ENCODE measurements around the gene BRD1. TPM values are rescaled to one million over a fixed set of nuclear protein-coding genes. Genes with fewer than 3 reads are reported as not detected.

The BRD1 gene
- total RNA-seq, 1 donor, result 29.8 TPM

DNA sequence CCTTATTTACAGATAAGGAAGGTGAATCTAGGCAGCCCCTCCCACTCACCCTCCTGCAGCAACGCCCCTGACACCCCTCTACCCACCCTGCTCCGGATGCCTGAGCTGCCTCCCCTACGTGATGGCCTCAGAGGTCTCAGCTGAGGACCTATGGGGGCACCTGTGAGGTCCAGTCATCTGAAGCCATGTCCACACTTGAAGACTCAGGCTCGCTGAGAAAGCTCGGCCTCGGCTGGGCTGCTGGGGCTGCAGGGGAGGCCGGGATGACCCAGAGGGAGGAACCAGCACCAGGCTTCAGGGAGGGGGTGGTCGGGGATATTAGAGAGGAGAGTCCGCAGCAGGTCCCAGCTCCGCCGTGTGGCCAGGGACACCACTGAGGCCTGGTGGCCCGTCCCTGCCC is 92.8 kb downstream of the BRD1 start:
- TF ChIP-seq, protein P1, sequence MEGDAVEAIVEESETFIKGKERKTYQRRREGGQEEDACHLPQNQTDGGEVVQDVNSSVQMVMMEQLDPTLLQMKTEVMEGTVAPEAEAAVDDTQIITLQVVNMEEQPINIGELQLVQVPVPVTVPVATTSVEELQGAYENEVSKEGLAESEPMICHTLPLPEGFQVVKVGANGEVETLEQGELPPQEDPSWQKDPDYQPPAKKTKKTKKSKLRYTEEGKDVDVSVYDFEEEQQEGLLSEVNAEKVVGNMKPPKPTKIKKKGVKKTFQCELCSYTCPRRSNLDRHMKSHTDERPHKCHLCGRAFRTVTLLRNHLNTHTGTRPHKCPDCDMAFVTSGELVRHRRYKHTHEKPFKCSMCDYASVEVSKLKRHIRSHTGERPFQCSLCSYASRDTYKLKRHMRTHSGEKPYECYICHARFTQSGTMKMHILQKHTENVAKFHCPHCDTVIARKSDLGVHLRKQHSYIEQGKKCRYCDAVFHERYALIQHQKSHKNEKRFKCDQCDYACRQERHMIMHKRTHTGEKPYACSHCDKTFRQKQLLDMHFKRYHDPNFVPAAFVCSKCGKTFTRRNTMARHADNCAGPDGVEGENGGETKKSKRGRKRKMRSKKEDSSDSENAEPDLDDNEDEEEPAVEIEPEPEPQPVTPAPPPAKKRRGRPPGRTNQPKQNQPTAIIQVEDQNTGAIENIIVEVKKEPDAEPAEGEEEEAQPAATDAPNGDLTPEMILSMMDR (IDR thresholded peaks at IDR 0.05; ENCODE audit: insufficient read depth, low read depth, low read length), result no peak
- DNase-seq (ENCODE audit: low read depth), result no peak
- H3K4me3 ChIP-seq (ENCODE audit: low read depth, low read length), result no peak overlapping the region

DNA sequence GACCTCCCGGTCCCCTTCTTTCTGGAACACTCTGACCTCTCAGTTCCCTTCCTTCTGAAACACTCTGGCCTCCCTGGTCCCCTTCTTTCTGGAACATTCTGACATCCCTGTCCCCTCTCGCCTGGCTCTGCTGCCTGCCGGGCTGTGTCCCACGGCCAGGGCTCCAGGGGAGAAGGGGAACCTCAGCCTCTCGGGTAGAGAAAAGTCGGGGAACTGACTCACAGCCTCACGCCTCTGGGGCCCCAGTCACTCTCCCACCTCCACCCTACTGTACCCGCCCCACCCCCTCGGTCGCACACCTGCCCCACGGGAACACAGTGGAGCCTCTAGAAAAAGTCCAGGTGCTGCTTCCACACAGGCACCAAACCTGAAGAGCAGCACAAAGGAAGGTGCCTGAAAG is 93.3 kb downstream of the BRD1 start:
- no peak for DNase-seq (ENCODE audit: low read depth)
- TF ChIP-seq, protein P1 (IDR thresholded peaks at IDR 0.05; ENCODE audit: insufficient read depth, low read depth, low read length), result no peak
- H3K4me3 ChIP-seq (ENCODE audit: low read depth, low read length), result no peak overlapping the region

DNA sequence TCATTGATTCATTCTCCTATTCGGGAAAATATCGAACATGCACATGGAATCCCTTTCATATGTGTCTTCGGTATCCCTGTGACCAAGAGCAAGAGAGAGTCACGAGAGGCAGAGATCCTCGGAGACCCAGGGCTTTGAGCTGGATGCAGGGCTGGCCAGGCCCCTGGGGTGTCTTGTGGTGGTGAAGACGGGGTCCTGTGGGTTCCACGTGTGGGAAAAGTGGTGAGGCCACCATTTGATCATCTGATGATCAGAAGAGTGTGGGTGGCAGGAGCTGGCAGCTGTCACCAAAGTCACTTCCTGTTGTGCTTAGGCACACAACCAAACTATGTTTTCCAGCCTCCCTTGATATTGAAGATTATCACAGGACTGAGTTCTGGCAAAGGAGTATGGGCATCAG is 94.0 kb downstream of the BRD1 start:
- TF ChIP-seq, protein P1 (IDR thresholded peaks at IDR 0.05; ENCODE audit: insufficient read depth, low read depth, low read length), result no peak

DNA sequence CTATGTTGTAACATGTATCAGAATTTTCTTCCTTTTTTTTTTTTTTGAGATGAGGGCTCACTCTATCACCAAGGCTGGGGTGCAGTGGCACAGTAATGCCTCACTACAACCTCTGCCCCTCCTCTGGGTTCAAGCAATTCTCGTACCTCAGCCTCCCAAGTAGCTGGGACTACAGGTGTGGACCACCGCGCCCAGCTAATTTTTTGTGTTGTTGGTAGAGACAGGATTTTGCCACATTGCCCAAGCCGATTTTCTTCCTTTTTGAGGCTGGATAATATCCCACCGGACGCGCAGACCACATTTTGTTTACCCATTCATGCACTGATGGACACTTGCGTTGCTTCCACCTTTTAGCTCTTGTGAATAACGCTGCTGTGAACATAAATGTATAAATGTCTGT is 97.0 kb downstream of the BRD1 start:
- no peak for DNase-seq (ENCODE audit: low read depth)
- H3K4me3 ChIP-seq (ENCODE audit: low read depth, low read length), result no peak overlapping the region
- TF ChIP-seq, protein P1 (IDR thresholded peaks at IDR 0.05; ENCODE audit: insufficient read depth, low read depth, low read length), result no peak

More for the DNA sequence above, 94.0 kb downstream of the BRD1 start:
- no peak for DNase-seq (ENCODE audit: low read depth)
- no peak overlapping the region for H3K4me3 ChIP-seq (ENCODE audit: low read depth, low read length)

DNA sequence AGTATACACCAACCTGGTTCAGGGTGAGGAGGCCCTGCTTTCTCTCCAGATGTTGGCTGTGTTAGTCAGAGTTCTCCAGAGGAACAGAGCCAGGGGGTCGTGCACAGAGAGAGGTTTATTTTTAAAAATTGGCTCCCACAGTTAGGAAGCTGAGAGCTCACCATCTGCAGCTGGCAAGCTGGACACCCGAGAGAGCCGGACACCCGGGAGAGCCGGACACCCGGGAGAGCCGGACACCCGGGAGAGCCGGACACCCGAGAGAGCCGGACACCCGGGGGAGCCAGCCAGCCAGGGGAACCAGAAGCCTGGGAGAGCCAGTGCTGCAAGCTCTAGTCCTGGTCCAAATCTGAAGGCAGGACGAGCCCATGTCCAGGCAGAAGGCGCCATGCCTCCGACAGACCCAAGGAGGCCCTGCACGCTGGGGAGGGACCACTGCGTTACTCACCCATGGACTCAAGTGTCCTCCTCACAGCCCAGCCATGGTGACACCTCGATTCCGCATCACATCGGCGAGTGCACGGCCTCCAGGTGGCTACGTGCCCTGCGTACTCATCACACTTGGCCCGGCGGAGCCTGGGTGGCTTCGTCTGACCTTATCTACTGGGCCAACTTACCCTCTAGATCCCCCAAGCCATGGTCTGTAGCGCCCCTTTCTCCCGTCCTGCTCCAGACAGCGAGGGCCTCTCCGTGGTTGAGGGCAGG is 99.0 kb downstream of the BRD1 start:
- DNase-seq (ENCODE audit: low read depth), result no peak
- H3K4me3 ChIP-seq (ENCODE audit: low read depth, low read length), result no peak overlapping the region
- TF ChIP-seq, protein P1 (IDR thresholded peaks at IDR 0.05; ENCODE audit: insufficient read depth, low read depth, low read length), result no peak

DNA sequence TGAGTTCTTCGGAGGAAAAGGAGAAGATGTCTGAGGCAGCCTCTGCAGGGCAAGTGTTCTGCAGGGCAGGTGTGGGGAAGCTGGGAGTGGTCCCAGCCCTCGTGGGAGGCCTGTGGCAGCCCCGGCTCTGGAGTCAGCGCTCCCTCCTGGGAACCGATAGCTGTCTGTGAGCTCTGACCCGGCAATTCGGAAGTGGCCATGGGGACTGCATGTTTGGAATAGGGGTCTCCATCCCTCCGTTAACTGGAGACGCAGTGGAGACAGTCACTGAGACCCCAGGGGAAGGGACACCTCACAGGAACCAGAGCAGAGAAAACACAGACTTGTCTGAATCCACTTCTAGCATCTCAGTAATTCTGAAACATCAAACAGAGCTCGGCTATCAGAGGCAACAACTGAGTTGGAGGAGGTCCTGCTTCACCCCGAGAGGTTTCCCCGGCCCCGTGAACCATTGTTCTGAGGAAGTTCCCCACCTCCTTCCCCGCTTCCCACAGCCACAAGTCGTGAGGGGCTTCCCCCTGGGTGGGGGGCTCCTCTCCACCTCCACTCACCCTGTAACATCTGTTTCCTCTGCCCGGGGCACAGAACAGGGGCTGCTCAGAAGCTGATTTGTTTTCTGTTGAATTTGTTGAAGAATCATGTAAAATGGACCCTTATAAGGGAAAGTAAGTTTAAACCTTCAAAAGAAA is 99.6 kb downstream of the BRD1 start:
- TF ChIP-seq, protein P1 (IDR thresholded peaks at IDR 0.05; ENCODE audit: insufficient read depth, low read depth, low read length), result no peak
- DNase-seq (ENCODE audit: low read depth), result no peak
- H3K4me3 ChIP-seq (ENCODE audit: low read depth, low read length), result no peak overlapping the region
